Activated CD4-positive, alpha-beta T cell treated with anti-CD3 and anti-CD28 coated beads, Interleukin-2, amount 50 U/mL, for 1 hour (primary cell): ENCODE measurements around the gene CAMKK2.

ENCODE experiments used
- DNase-seq: peaks from one replicate; pipeline ENCODE4 v3.0.0-alpha.2; 2020

Gene CAMKK2

DNA sequence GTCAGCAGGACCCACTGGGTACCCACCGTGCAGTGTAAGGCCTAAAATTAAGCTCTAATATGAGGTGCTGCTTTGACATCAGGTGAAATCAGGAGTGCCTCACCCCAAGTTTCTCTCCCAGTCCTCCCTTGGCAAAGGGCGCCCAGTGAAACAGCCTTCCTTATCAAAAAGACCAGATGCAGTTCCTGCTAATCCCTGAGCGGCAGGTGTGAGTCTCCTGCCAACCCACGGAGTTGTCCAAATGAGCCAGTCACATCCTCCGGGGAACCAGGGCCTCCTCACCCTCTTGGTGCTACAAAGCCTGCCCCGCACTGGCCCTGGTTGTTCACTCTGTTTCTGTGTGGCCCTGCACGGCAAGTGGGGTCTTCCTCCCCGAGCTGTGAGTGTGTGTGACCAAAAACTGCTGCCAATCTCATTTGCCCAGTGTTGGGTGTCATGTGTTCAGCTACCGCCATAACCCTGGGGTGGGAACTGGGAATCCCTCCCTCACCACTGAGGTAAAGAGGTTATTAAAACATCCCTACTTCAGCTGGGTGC, 106.8 kb downstream of the CAMKK2 start:
- no peak for DNase-seq

DNA sequence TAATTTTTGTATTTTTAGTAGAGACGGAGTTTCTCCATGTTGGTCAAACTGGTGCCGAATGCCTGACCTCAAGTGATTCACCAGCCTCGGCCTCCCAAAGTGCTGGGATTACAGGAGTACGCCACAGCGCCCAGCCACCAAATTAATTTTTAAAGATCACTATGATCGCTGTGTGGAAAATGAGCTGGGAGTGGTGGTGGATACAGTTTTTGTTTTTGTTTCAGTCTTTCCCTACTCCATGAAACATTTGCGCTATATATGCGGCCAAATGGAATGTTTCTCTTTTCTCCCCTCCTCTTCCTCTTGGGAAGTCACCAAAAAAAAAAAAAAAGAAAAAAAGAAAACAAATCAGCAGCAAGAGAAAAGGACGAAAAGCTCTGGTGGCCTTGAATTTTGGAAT, 107.4 kb downstream of the CAMKK2 start:
- DNase-seq = no peak

DNA sequence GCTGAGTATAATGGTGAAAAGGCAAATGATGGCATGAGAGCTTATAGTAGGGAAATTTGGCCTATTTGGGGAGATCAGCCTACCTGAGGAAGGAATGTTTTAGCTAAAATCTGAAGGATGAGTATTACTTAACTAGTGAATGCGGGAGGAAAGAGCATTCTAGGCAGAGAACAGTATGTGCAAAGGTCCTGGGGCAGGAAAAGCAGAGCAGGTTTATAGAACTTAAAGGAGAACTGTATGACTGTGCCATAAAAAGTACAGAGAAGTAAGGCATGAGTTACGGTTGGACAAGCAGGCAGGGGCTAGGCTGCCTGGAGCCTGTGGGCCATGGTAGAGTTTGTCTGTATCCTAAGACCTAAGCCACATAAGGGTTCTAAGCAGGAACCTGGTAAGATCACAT, 108.3 kb downstream of the CAMKK2 start:
- no peak for DNase-seq
